Astrocyte of the hippocampus (primary cell): Measurements from ENCODE around the gene TBX15.
A peak's percentile ranks its signal among the peaks of the same experiment; 100 is the strongest.
"Not testable (repeated sequence)": the region's sequence is repeated elsewhere in the genome, so short reads cannot be mapped to it uniquely, and the experiment has no call there.

Experiments
- DNase-seq: peaks from one replicate; pipeline ENCODE4 v3.0.0; 2011; ENCODE audit warnings: low read depth, low spot score

The TBX15 gene

DNA sequence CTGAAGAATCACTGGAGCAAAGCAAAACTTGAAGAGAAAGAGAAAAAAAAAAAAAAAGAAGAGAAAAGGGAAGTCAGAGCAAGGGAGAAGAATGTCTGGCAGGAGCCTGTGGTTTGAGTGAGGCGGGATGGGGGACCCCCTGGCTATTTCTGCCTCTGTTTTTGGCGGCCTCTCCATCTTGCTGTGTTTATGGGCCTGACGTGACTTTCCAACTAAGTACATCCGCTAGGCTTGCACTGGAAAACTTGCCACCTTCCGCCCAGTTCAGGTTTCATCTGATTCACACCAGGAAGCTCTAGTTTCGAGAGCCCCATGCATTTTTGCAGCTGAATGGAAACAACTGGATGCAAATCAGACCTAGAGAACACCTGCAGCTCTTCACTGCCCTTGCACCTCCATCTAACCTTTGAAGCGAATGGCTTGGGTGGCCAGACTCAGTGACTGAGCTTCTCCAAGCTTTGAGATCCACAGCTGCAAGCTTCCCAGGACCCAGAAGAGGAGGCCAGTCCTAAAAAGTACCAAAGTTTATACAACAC, 28.0 kb downstream of the TBX15 start:
- no peak for DNase-seq

DNA sequence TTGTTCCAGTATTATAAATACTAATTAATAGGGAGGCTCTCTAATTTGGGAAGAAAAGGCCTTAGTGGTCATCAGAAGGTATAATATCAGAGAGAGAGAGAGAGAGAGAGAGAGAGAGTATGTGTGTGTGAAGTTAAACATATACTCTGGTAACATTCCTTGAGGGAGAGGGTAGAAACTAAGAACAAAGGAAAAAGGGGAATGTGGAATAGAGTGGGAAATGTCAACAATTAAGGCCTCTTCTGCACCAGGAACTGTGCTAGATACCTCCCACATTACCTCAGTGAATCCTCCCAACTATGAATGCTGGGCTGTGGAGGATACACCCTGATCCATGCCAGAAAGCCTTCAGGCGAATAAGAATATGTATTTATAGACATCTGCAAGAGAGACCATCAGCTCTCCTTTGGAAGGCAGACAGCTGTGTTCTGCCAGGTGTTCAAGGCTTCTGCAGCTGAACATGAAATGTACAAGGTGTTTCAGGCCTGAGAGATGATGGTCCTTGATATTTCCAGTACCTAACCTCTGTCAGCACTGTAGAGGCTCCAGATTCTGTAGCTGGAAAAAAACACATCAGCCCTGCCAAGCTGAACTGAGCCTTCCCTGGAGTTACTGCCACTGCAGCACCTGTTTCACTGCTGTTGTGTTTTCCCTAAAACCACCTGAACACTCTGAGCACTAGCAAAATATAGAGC, 29.1 kb downstream of the TBX15 start:
- DNase-seq, result no peak

DNA sequence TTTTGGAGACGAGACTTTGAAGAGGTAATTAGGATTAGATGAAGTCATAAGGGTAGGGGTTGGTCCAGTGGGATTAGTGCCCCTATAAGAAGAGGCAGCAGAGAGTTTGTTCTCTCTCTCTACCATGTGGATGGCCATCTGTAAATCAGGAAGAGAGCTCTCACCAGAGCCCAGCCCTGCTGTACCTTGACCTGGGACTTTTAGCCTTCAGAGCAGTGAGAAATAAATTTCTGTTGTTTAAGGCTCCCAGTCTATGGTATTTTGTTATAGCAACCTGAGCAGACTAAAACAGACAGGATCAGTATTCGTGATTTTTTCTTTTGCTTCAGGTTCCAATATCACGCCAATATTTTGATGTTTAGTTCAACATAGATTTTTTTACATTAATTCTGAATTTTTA, 30.0 kb downstream of the TBX15 start:
- DNase-seq, result no peak

DNA sequence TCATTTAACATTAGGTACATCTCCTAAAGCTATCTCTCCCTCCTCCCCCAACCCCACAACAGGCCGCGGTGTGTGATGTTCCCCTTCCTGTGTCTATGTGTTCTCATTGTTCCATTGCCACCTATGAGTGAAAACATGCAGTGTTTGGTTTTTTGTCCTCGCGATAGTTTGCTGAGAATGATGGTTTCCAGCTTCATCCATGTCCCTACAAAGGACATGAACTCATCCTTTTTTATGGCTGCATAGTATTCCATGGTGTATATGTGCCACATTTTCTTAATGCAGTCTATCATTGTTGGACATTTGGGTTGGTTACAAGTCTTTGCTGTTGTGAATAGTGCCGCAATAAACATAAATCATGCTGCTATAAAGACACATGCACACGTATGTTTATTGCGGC, 30.6 kb downstream of the TBX15 start:
- DNase-seq, result not testable (repeated sequence)

DNA sequence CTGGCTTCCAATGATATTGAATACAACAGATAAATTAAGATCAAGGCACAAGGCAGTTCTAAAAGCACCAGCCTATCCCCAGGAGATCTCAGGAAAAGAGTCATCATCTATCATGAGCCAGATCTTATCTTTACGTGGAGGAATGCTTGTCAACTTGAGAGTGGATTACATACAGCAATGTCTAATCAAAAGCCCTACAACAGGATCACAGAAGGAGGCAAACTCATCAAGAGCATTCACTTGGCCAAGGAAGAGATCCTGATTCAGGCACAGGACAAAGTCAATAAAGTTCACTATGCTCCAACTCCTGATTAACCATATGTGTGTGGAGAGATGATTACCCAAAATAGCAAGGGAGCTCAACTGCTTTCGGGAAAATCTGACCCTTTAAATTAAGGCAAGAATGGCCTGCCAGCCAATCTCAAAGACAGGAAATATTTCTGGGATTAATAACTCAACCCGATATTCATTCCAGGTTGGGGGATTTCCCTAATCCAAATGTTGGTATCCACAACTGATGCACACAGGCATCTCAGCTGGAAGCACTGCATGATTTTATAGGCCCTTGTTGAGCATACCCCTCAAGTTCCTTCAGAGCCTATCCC, 33.7 kb downstream of the TBX15 start:
- no peak for DNase-seq

DNA sequence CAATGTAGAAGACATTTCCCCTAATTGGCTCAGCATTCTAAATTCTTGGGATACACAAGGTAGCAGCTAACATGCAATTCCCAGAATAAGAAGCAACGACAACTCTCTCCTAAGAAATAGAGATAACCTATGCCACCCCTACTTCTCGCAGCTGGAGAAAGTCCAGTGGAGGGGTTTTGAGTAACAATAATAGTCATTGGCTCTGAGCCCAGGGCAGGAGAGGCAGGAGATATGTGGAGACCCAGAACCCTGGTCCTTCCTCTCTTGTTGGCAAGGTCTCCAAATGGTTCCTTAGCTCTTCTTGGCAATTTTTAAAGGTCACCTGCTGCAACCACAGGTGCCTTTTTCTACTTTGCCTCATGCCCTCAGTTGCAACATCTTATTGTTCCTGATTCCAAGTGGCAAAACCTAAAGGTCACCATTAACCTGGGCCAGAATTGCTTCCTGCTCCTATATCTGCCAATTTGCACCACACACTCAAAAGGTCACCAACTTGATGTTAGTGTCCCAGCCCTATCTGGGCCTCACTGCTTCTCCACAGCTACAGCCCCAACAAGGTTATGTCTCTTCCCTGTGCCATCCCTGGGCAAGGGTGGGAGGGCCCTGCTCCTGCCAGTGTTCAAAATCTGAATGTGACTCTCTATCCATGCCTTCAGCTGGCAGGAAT, 36.7 kb downstream of the TBX15 start:
- DNase-seq, result no peak

DNA sequence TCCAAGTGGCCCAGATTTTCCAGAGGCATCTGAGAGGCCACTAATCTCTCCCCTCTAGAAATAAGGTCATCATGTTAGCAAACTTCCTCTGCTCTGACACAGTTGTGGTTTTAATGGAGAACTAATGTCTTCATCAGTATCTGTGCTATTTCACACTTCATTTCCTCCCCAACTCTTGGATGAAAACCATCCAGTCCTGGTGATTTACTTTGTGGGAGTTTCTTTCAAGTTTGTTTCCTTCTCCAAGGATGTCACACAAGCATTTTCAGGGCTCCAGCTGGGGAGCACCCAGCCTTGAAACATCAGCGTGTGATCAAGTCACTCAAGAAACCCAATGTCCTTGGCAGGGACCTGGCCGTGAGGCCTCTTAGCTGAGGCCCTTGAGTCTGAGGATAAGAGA, 38.8 kb downstream of the TBX15 start:
- DNase-seq, result peak; percentile 41

DNA sequence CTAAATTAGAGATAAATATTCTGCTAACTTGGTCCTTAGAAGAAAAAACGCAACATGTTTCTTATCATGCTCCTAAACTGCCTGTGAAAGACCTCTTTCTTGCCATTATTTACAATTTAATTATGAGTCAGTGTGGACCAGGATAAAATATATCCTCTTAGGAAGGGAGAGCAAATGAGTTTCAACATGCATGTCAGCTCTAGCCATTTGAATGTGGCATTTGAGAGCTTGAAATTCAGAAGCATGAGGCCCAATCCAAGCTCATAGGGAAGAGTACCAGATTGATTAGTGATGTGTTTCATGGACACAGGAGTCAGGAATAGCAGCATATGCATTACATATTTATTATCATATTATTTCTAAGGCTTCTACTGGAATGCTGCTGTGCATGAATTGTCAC, 39.3 kb downstream of the TBX15 start:
- no peak for DNase-seq

DNA sequence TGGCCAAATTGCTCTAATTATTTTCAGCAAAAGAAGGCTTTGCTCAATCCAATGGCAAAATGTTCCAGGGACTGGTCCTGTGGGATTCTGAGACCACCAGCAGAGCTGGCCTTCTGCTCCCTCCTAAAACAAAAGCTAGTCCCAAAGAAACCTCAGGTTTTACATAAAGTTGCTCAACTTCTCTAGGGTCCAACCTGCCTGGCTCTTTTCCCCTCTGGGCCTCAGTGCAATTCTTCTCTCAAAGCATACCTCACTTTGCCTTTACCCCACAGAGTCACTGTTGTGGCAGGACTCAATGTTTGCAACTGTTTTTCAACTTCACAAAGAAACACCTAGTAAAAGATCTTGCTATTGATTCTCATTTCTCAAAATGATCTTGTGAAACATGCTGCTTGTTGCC, 39.8 kb downstream of the TBX15 start:
- DNase-seq, result no peak

DNA sequence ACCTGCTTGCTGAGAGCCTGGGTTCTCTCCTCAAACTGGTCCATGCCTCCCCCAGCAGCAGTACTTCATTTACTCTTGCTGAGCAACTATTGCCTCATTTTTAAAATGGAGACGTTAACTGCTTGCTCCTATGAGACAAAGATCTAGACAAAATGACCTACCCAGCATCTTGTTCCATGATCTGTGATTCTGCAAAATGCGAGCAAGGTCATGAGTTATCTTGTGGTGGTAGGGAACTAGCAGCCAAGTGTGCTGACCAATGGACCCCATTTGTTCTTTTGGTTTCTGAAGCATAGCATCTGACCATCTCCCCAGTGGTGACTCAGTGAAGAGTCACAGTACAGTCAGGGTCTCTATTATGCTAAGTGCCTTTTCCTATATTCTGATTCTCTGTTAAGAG, 40.4 kb downstream of the TBX15 start:
- peak; percentile 45 for DNase-seq

DNA sequence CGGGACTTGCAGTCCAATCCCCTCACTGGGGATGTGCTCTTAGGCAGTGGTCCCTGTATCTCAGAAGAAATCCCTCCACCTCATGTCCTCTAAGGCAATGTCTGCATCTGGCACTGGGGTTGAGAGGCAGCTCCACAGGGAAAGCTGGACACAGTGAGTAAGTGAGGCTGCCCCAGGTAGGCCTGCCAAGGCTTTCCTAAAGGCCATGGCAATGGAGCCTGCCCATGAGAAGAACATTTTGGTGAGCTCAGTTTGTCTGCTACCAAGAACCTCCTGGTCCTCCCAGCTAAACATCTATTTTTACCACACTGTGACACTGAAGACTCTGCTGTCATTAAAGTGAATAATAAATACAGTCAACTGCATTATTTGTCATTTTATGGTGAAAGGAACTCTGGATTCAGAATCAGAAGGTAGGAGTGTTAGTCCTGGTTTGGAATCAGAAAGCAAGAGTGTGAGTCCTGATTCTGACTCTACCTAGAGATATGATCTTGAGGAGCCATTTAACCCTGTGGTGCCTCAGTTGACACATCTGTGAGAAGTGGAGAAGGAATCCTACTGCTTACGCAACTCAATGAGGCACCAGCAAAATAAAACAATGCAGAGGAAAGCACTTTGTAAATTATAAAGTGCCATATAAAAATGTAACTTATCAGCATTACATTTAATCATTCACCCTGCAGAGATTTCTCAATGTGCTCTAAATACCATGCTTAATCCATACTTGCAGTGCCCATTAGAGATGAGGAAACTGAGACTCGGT, 41.0 kb downstream of the TBX15 start:
- no peak for DNase-seq

DNA sequence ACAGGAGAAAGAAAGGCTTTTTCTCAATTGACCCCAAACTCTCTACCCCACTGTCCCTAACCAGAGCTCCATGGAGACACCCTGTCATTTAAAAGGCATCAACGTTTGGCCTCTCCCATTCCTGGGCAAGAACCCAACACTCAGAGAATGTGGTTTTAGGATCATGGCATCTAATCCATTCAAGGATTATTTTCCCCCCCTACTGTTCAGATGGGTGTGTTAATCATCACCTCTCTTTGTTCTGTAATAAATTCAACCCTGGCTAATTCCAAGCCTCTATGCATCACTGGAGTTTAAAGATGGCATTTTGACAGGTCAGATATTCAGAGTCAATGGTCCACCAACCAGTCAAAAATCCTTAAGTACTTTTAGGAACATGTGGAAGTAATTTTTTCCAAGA, 42.7 kb downstream of the TBX15 start:
- peak; percentile 61 for DNase-seq

DNA sequence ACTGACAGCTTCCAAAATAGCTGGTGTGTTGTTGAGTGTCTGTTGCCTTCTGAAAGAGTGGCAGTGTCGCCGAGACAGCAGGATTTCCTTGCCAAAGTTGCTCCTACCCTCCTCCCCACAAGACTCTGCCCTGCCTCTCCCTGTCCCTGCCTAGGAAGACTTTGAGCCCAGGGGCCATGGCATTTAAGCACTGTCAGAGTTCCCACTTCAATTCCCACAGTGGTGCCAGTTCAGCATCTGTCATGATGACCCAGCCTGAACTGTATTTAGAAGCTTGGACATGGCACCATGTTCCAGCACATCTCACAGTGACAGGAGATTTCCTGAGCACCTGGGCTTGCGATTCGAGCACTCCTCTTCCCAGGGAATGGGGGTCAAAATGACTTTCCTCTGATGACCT, 43.6 kb downstream of the TBX15 start:
- DNase-seq, result no peak

DNA sequence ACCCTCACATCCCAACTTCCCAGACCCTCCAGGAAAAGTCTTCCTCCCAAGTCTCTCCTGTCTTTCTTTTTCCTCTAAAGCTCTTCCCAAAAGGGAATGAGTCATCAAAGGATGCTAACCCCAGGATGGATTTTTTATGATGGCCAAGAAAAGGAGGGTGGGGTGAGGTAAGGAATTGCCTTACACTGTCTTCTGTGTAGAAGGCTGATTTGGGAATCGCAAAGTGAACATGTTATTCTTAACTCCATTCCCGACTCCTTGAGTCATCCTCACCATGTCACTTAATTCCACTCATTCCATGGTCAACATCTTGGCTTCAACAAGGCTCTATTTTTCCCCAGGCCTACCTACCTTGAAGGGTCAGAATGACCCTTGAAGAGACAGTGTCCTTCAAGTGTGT, 44.0 kb downstream of the TBX15 start:
- no peak for DNase-seq

DNA sequence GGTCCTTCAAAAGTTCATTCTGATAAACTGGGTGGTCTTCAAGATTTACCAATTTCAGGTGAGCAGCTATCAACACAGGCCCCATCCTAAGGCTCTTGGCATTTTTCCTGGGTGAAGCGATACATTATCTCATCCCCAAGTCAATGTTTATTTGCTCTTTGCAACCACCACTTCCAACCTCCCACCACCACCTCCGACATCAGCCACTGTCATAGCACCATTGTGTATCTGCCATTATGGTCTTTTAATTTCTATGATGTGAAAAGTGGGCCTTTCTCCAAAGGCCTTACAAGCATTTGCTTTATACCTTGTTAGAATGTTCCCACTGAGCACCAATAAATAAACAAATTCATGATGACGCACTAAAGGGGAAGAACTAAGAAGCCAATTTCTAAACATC, 47.2 kb downstream of the TBX15 start:
- no peak for DNase-seq

DNA sequence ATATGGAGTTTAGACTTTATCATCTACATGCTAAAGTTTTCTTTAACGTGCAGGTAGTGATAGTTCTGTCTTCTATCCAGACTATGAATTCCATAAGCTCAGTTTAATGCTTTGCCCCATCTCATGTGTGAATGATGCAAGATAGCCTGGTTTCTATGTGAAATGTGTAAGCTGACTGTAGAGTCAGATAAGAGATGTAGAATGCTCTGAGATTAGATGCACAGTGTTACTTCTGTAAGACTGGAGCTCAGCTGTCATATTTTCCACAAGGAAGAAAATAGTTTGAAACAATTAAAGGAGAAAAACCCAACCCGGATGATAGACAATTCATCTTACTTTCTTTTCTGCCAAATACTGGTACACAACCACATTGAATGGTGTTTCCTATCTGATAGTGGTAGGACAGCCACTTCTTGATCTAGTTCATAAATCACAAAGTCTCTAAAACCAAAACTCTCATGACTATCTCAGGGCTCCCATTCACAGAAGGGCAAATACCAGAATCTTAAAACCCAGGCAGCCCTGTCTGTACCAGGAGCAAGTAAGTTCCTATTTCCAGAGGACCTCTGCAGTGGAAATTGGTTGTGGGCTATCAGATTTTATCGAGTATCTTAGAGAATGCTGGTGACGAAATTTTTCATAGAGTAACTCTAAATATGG, 50.6 kb downstream of the TBX15 start:
- DNase-seq, result no peak

DNA sequence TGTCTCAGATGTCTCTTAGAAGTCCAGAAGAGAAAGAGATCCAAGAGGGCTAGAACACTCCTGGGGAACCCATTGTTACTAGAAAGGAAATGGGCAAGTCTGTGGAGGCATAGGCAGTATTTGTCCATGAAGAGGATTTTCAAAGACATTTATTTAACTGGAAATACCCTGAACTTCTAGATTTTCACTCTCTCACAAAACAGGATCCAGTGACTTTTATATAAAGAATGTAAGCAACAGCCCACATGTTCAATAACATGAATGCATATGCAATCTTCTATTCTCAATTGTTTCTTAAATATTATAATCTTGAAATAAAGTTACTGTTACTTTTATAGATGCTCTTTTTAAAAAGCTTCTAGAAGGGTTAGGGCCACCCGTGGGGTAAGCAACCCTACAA, 53.4 kb downstream of the TBX15 start:
- DNase-seq, result no peak

DNA sequence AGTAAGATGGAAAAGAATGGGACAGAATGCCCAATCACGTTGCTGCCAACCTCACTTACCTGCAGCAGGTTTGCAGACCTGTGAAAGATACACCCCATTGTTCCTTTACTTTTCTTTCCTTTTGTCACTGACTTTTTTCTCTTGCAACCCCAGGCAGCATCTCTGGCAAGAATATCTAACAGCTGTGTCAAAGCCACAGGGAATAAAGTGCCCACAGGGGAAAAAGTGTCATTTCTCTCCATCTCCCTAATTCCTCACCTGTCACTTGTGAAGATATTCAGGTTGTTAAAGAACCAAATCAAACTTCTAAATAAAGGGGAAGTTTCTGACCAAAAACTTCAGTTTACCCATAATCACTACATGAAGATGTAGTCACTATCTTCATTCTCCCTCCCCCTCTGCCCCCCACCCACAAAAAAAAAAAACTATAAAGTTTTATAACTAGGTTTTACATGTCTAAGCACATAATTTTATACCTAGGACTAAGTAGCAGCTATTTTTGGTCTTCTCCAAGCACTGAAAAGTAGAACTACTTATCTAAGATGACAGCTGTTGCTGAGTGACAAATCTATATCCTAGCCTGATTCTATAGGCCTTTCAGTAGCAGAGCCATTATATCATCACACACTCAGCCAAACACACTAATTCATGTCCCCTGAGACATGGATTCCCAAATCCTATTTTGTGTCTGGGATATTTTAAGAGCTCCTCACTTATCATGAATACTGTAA, 54.9 kb downstream of the TBX15 start:
- DNase-seq, result no peak

DNA sequence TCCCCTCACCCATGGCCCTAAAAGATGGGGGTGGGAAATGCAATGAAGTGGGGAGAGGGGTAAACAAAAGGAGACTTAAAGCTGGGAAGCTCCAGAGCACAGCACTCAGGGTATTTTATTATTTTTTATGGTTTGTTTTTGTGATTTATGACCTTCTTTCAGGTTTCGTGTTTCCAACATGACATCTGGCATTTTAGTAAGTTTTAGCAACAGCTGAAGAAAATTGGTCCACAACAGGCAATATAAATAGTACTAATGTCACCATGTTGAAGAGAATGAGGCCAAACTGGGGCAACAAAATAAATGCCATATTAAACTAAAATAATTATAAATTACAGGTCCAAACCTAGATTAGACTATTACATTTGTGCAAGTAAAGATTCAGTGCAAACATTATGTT, 56.3 kb downstream of the TBX15 start:
- no peak for DNase-seq

DNA sequence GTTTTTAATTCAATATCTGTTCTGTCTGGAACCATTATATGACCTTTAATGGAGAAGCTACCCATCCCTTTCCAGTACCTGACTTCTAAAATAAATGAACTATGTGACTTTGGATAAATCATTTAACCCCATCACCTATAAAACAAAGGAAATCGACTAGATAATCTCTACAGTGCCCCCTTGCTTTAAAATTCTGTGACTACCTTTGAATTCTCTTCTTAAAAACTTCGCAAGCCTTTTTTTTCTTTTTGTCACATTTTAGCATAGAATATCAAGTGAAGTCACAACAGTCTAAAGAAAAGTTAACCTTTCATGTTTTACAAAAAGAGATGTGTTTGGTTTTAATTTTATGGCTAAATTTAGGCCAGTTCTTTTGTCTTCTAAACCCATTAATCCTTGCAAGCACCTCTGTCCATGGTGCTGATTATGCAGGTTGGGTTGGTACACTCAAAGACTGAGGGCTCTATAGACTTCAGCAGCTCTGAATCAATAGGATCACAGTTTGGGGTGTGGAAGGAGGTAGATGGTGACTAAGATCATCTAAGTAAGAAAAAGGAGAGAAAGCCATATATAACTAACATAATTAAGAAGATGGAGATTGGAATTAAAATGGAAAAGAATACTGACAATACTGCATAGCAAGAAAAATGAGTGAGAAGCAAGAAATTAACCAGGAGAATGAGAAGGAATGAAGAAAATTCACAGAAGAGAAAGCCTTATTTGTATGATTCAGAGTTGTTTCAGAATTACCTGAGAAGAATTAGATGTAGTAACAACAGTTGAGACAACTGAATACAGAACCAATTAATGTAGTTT, 59.2 kb downstream of the TBX15 start:
- peak; percentile 66 for DNase-seq
